ENCODE data around the gene MARCO.
A peak's percentile ranks its signal among the peaks of the same experiment; 100 is the strongest.
"Not testable (repeated sequence)": the region's sequence is repeated elsewhere in the genome, so short reads cannot be mapped to it uniquely, and the experiment has no call there.

Gene MARCO

GRCh38 chr2:118994778-118995177 is 52.8 kb downstream of the MARCO start:
- intact Hi-C loops (cut with DNase I): no loop called here
- no peak for DNase-seq

GRCh38 chr2:119003856-119004255 is 61.9 kb downstream of the MARCO start:
- DNase-seq; intact Hi-C loops (cut with DNase I): not testable (repeated sequence)

- no peak for DNase-seq
- intact Hi-C loops (cut with DNase I): no loop called here
Observed at GRCh38 chr2:119004602-119005001, 62.6 kb downstream of the MARCO start.

- intact Hi-C loops (cut with DNase I): no loop called here
- DNase-seq: no peak
Observed at GRCh38 chr2:119005051-119005450, 63.1 kb downstream of the MARCO start.

GRCh38 chr2:119005555-119005954 is 63.6 kb downstream of the MARCO start:
- no peak for DNase-seq
- intact Hi-C loops (cut with DNase I): no loop called here

GRCh38 chr2:119006441-119006840 is 64.4 kb downstream of the MARCO start:
- intact Hi-C loops (cut with DNase I): no loop called here
- no peak for DNase-seq

- no peak for DNase-seq
- intact Hi-C loops (cut with DNase I): no loop called here
Observed at GRCh38 chr2:119008108-119008507, 66.1 kb downstream of the MARCO start.

GRCh38 chr2:119009110-119009509 is 67.1 kb downstream of the MARCO start:
- DNase-seq: no peak
- intact Hi-C loops (cut with DNase I): no loop called here

GRCh38 chr2:119010336-119010735 is 68.3 kb downstream of the MARCO start:
- intact Hi-C loops (cut with DNase I): loop anchor here (5.0 to 10.0 kb wide), 2 partner anchors 302 to 644 kb away; no protein-coding TSS in a partner anchor
- DNase-seq: no peak

- DNase-seq: peak; percentile 27 to 95 (median 62)
- intact Hi-C loops (cut with DNase I): loop anchor here (5.0 to 10.0 kb wide), 2 partner anchors 301 to 643 kb away; no protein-coding TSS in a partner anchor
Observed at GRCh38 chr2:119011162-119011909, 69.3 kb downstream of the MARCO start.

GRCh38 chr2:119011910-119012209 is 69.9 kb downstream of the MARCO start:
- no peak for DNase-seq
- intact Hi-C loops (cut with DNase I): loop anchor here (5.0 to 10.0 kb wide), 2 partner anchors 300 to 643 kb away; no protein-coding TSS in a partner anchor

- intact Hi-C loops (cut with DNase I): loop anchor here (5.0 to 10.0 kb wide), 2 partner anchors 300 to 642 kb away; no protein-coding TSS in a partner anchor
- DNase-seq: no peak
Observed at GRCh38 chr2:119012345-119013301, 70.6 kb downstream of the MARCO start.

- DNase-seq: no peak
- intact Hi-C loops (cut with DNase I): loop anchor here (5.0 to 10.0 kb wide), 2 partner anchors 299 to 641 kb away; no protein-coding TSS in a partner anchor
Observed at GRCh38 chr2:119013671-119014070, 71.7 kb downstream of the MARCO start.

- intact Hi-C loops (cut with DNase I): loop anchor here (10.0 kb wide), 1 partner anchor 639 kb away; no protein-coding TSS in a partner anchor
- no peak for DNase-seq
Observed at GRCh38 chr2:119015845-119016244, 73.9 kb downstream of the MARCO start.

GRCh38 chr2:119019521-119019920 is 77.5 kb downstream of the MARCO start:
- no peak for DNase-seq
- intact Hi-C loops (cut with DNase I): loop anchor here (10.0 kb wide), 1 partner anchor 635 kb away; no protein-coding TSS in a partner anchor

- DNase-seq: no peak
- intact Hi-C loops (cut with DNase I): no loop called here
Observed at GRCh38 chr2:119022678-119023077, 80.7 kb downstream of the MARCO start.

- DNase-seq: no peak
- intact Hi-C loops (cut with DNase I): no loop called here
Observed at GRCh38 chr2:119023534-119023933, 81.5 kb downstream of the MARCO start.

GRCh38 chr2:119024152-119024551 is 82.2 kb downstream of the MARCO start:
- intact Hi-C loops (cut with DNase I): no loop called here
- DNase-seq: no peak

GRCh38 chr2:119024568-119024967 is 82.6 kb downstream of the MARCO start:
- intact Hi-C loops (cut with DNase I): no loop called here
- DNase-seq: no peak

GRCh38 chr2:119025013-119025412 is 83.0 kb downstream of the MARCO start:
- intact Hi-C loops (cut with DNase I): no loop called here
- no peak for DNase-seq

GRCh38 chr2:119025762-119026351 is 83.9 kb downstream of the MARCO start:
- intact Hi-C loops (cut with DNase I): no loop called here
- DNase-seq: no peak

All from posterior cingulate gyrus (tissue), 11 donors.